Upper lobe of left lung (tissue), 4 donors: ENCODE measurements around the gene FAM83F.
"Not testable (repeated sequence)": the region's sequence is repeated elsewhere in the genome, so short reads cannot be mapped to it uniquely, and the experiment has no call there.

Experiments
- EP300 ChIP-seq, 4 donors: sonication (generic); formaldehyde crosslinking; IDR thresholded peaks; one replicate each; pipeline ENCODE4 v1.5.1; 2017; ENCODE audit warnings: antibody characterized with exemption in 4 of 4, control low read depth in 2 of 4
- POLR2A ChIP-seq, 4 donors: fragments of 450-650 bp; IDR thresholded peaks; one replicate each; pipeline ENCODE4 v1.5.1; 2016 to 2017; ENCODE audit warnings: antibody characterized with exemption in 4 of 4, mild to moderate bottlenecking in 2 of 4
- POLR2AphosphoS5 ChIP-seq, 2 donors: sonication (generic); formaldehyde crosslinking; IDR thresholded peaks; one replicate each; pipeline ENCODE4 v1.5.1; 2017; ENCODE audit warnings: antibody characterized with exemption in 2 of 2
- TF ChIP-seq, protein P1 (sequence below), 6 experiments: fragments of 450-650 bp in 4 of 6; fragments of 200-600 bp in 2 of 6; sonication (generic) in 2 of 6; IDR thresholded peaks; one replicate each; pipeline ENCODE4 v1.5.1; 2016 to 2019; ENCODE audit warnings: antibody characterized with exemption in 6 of 6

DNA sequence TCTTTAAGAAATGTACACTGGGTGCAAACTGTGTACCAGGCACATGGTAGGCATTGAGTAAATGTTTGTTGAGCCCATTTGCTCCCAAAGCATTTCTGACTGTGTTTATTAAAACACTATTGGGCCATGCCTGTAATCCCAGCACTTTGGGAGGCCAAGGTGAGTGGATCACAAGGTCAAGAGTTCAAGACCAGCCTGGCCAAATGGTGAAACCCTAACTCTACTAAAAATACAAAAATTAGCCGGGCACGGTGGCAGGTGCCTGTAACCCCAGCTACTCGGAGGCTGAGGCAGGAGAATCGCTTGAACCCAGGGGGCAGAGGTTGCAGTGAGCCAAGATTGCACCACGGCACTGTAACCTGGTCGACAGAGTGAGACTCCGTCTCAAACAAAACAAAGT lies 1.9 kb upstream of the FAM83F start:
- TF ChIP-seq, protein P1, sequence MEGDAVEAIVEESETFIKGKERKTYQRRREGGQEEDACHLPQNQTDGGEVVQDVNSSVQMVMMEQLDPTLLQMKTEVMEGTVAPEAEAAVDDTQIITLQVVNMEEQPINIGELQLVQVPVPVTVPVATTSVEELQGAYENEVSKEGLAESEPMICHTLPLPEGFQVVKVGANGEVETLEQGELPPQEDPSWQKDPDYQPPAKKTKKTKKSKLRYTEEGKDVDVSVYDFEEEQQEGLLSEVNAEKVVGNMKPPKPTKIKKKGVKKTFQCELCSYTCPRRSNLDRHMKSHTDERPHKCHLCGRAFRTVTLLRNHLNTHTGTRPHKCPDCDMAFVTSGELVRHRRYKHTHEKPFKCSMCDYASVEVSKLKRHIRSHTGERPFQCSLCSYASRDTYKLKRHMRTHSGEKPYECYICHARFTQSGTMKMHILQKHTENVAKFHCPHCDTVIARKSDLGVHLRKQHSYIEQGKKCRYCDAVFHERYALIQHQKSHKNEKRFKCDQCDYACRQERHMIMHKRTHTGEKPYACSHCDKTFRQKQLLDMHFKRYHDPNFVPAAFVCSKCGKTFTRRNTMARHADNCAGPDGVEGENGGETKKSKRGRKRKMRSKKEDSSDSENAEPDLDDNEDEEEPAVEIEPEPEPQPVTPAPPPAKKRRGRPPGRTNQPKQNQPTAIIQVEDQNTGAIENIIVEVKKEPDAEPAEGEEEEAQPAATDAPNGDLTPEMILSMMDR (IDR thresholded peaks at IDR 0.05), result not testable (repeated sequence)
- TF ChIP-seq EP300, POLR2A, POLR2AphosphoS5 (IDR thresholded peaks at IDR 0.05): not testable (repeated sequence)
